ENCODE data around the gene SOST.

GRCh38 chr17:43722870-43723665, 35.5 kb downstream of the SOST start:
- TF ChIP-seq POLR2A (IDR thresholded peaks at IDR 0.05; ENCODE audit: low read depth, low read length) (no peak), TAF1 (IDR thresholded peaks at IDR 0.05; ENCODE audit: low read depth, low read length) (no peak)

Data from GM12891 (cell line).